Urothelium cell line (cell line): ENCODE data around the gene GABARAP.

Experiments
- DNase-seq: peaks from one replicate; pipeline ENCODE4 v3.0.0; 2011; ENCODE audit warnings: low spot score, mixed read lengths
- FAIRE-seq: peaks from 2 replicates; lab custom pipeline; 2011; peaks lifted over from hg19 to GRCh38; lab: Jason Lieb, UNC

The GABARAP gene

GRCh38 chr17:7208754-7209460 lies 33.3 kb downstream of the GABARAP start:
- FAIRE-seq, result no peak

GRCh38 chr17:7208027-7208571 lies 34.1 kb downstream of the GABARAP start:
- no peak for FAIRE-seq
- no peak for DNase-seq

More at GRCh38 chr17:7208754-7209460, 33.3 kb downstream of the GABARAP start:
- DNase-seq, result no peak

GRCh38 chr17:7207120-7208001 lies 34.9 kb downstream of the GABARAP start:
- FAIRE-seq (no peak), DNase-seq (no peak)

GRCh38 chr17:7205561-7205960 lies 36.7 kb downstream of the GABARAP start:
- FAIRE-seq, result no peak
- DNase-seq, result no peak

GRCh38 chr17:7204828-7205461 lies 37.3 kb downstream of the GABARAP start:
- no peak for DNase-seq
- no peak for FAIRE-seq

GRCh38 chr17:7204336-7204735 lies 37.9 kb downstream of the GABARAP start:
- no peak for FAIRE-seq
- DNase-seq, result no peak

- DNase-seq, result no peak
- no peak for FAIRE-seq
These were observed 38.9 kb downstream of the GABARAP start for GRCh38 chr17:7203391-7203790.

- no peak for FAIRE-seq
- DNase-seq, result no peak
These were observed 45.4 kb downstream of the GABARAP start for GRCh38 chr17:7196651-7197401.

- FAIRE-seq, result no peak
- DNase-seq, result no peak
These were observed 46.3 kb downstream of the GABARAP start for GRCh38 chr17:7195971-7196370.

- DNase-seq (no peak), FAIRE-seq (no peak)
These were observed 49.8 kb downstream of the GABARAP start for GRCh38 chr17:7192271-7192937.

GRCh38 chr17:7191571-7192270 lies 50.5 kb downstream of the GABARAP start:
- FAIRE-seq, result no peak
- peak; percentile 58 for DNase-seq

- FAIRE-seq (no peak), DNase-seq (no peak)
These were observed 51.2 kb downstream of the GABARAP start for GRCh38 chr17:7191069-7191468.

- FAIRE-seq (no peak), DNase-seq (no peak)
These were observed 51.9 kb downstream of the GABARAP start for GRCh38 chr17:7190276-7190917.
